Activated T-helper 1 cell treated with Interleukin-2 at 50 U/mL for 16 hours (primary cell): ENCODE results near the gene SYTL5.
"Not testable (repeated sequence)": the region's sequence is repeated elsewhere in the genome, so short reads cannot be mapped to it uniquely, and the experiment has no call there.

Source experiments
- DNase-seq: peaks from one replicate; pipeline ENCODE4 v3.0.0-alpha.2; 2020; ENCODE audit warnings: low read depth

SYTL5 gene

DNA sequence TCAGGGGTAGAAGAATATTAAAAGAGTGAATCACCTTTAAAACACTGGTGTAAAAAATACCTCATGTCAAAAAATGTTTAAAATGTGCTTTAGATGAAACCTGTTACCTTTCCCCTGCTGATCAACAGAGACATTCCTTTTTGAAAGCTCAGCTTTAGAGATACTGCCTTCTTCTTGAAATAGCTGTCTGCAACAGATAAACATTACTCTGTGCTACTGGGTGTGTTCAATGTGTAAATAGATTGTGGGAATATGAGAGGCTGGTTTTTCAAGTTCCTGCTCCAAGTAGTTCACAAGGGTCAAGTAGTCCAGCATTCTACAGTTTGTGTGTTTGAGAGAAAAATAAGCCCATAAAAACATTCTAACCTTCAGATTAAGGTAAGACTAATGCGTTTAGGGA is at the start of gene SYTL5:
Gene SYTL5, plus strand, starts transcription at position 263 of the 400 bp plus-strand sequence. CDS start 27,337 bp downstream, outside the sequence.
- DNase-seq = no peak

DNA sequence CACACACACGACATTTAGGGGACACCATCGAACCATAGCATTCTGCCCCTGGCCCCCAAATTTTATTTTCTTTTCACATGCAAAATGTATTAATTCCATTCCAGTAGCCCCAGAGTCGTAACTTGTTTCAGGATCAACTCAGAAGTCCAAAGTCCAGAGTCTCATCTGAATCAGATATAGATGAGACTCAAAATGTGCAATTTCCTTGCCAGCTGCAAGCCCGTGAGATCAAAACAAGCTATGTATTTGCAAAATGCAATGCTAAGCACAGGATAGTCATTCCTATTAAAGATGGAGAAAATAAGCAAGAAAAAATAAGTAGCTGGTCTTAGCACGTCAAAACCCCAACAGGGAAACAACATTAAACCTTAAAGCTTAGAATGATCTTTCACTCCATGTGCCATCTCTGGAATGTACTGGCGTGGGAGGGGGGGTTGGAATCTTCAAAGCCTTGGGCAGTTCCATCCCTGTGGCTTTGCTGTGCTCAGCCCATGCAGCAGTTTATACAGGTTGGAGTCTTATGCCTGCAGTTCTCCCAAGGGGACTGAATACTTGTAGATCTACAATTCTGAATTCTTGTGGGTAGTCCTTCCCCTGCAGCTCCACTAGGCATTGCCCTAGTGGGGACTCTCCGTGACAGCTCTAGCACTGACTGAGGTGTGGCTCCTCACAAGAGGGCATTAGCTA is 47.7 kb upstream of the SYTL5 start:
- no peak for DNase-seq

GRCh38 chrX:37959212-37960021 is 46.9 kb upstream of the SYTL5 start:
- DNase-seq = no peak

GRCh38 chrX:37961118-37961517 is 45.2 kb upstream of the SYTL5 start:
- DNase-seq = no peak

- no peak for DNase-seq
These were observed 38.6 kb upstream of the SYTL5 start for GRCh38 chrX:37967714-37968113.

- no peak for DNase-seq
These were observed 30.9 kb upstream of the SYTL5 start for GRCh38 chrX:37975421-37975820.

- no peak for DNase-seq
These were observed 30.2 kb upstream of the SYTL5 start for GRCh38 chrX:37976153-37976552.

GRCh38 chrX:37984880-37985279 is 21.5 kb upstream of the SYTL5 start:
- no peak for DNase-seq

- DNase-seq = no peak
These were observed 19.5 kb upstream of the SYTL5 start for GRCh38 chrX:37986893-37987292.

DNA sequence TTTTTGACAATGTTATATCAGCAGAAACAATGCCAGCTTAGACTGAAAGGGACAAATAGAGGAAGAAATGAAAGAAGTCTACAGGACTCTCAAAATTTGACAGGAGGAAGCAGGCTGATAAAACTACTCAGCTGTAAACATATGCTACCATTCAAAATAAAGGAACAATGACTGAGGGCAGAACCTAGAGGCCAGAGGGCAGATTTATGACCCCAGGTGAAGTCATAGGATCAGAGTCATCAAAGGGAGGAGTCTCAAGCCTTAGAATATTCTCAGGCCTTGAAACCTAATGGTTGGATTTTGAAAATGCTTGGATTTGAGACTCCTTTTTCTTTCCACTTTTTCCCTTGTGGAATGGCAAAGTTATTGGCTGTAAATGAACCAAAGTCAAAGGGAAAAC is 17.0 kb upstream of the SYTL5 start:
- no peak for DNase-seq

GRCh38 chrX:37991303-37991702 is 15.1 kb upstream of the SYTL5 start:
- not testable (repeated sequence) for DNase-seq

GRCh38 chrX:37993176-37993575 is 13.2 kb upstream of the SYTL5 start:
- no peak for DNase-seq

DNA sequence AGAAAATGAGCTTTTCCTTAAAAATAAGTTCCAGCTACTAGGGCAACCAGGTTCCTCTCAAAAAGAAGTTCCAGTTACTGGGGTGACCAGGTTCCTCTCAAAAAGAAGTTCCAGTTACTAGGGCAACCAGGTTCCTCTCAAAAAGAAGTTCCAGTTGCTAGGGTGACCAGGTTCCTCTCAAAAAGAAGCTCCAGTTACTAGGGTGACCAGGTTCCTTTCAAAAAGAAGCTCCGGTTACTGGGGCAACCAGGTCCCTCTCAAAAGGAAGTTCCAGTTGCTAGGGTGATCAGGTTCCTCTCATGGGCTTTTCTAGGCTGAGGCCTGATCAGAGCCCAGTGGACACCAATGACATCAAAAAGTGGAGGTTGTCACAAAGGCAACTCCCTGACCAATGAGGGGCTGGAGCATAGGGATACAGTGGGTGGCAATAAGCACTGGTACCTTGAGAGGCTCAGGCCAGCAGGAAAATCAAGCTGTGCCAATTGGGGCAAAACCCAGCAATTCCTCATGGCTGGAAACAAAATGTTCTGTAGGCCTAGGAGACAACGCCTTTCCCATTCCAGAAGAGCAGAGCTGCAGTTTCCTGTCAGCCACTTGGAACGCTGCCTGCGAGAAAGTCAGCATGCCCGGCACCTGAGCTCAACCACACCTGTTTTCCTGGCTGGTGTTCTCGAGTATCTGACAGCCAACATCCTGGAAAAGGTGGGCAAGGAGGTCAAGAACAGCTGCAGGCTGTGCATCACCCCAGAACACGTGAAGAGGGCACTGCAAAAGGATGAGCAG is 12.3 kb upstream of the SYTL5 start:
- DNase-seq = no peak

GRCh38 chrX:37995428-37995827 is 10.9 kb upstream of the SYTL5 start:
- no peak for DNase-seq

GRCh38 chrX:37997096-37997495 is 9.3 kb upstream of the SYTL5 start:
- DNase-seq = no peak

DNA sequence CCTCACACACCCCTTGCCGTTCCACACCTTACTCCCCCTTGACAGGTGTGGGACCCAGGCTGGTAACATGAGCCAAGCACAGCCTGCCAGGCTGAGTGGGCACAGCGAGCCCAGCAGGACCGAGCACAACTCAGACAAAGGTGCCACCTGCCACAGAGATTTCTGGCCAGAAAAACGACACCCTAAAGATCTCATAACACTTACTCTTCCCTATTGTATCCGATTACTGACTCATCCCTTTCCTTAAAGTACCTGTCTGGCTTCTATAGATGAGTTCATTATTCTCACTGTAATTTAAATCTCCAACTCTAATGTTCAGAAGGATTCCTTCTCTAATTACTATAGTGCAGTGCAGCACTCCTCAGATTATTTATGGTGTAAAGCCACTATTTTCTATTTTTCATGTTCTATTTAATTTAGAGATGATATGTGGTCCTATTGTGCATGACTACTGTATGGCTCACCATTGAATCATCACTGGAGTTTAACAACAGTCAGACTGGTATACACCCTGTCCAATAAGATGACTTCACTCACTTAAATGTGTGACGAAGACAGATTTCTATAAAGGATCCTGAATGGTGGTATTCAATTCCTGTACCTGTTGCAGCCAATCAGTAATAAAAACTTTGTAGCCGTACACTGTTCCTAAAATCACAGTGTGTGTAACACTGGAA is 7.6 kb upstream of the SYTL5 start:
- no peak for DNase-seq

- no peak for DNase-seq
These were observed 5.6 kb upstream of the SYTL5 start for GRCh38 chrX:38000706-38001105.

GRCh38 chrX:38004046-38004445 is 2.3 kb upstream of the SYTL5 start:
- no peak for DNase-seq

DNA sequence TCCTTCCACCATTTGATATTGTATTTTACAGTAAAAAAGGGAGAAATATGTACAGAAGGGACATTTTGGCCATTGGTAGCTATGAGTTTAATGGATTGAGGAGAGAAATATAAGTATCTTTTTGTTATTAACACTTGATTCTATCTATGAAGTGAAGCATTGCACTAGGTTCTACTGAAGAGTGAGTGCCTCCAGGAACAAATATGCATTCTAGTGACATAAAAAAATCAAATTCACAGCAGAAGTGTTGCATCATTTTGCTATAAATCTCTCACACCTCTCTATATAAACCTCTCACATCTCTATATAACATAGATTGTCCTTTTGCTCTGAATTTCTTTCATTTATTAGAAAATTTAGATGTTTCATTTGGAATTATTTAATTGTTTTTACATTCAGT is 425 bp downstream of the SYTL5 start:
- DNase-seq = no peak

GRCh38 chrX:38008658-38009057 is 2.3 kb downstream of the SYTL5 start:
- no peak for DNase-seq

- no peak for DNase-seq
These were observed 3.3 kb downstream of the SYTL5 start for GRCh38 chrX:38009641-38010040.

DNA sequence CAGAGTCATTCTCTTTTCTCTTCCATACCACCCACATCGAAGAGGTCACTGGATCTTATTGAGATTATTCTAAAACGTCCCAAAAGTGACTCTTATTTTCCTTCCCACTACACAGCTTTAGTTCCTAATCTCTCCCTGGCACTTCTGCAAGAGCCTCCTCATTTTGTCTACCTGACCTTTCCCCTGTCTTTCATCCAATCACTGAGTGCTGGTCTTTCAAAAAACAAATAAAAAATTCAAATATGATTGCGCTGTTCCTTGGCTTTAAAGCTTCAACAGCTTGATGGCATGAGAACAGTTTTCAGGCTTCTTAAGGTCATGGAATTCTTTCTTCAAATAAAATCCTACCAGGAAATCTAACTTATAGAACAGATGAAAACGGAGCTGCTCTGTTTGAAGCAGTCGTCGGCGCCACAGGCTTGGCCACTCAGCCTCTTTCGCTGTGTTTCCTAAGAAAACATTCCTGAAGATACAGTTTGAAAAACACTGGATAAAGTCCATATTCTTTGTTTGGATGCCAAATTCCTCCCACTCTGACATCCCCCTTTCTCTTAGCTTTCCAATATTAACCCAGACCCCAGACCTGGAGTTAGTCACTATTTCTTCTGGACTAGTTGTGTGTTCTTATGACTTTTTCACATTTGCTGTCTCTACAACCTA is 12.5 kb downstream of the SYTL5 start:
- no peak for DNase-seq
